Adrenal gland (tissue), 5 donors: Measurements from ENCODE around the gene CC2D1A.

Source experiments
- POLR2A ChIP-seq, 2 donors: fragments of 450-650 bp; IDR thresholded peaks; one replicate each; pipeline ENCODE4 v1.6.1; 2017; ENCODE audit warnings: antibody characterized with exemption in 2 of 2, mild to moderate bottlenecking in 2 of 2, moderate library complexity in 1 of 2
- TF ChIP-seq, protein P1 (sequence below), 6 experiments: fragments of 450-650 bp in 4 of 6; fragments of 200-600 bp in 2 of 6; sonication (generic) in 1 of 6; IDR thresholded peaks; 1 replicate in 5 of 6; 2 replicates in 1 of 6; pipeline versions ENCODE4 v1.5.1 to v1.8.0; 2016 to 2021; ENCODE audit warnings: antibody characterized with exemption in 6 of 6, mild to moderate bottlenecking in 2 of 6, moderate library complexity in 1 of 6
- donor health status: DM: no; HTN: no; CAD: no.

DNA sequence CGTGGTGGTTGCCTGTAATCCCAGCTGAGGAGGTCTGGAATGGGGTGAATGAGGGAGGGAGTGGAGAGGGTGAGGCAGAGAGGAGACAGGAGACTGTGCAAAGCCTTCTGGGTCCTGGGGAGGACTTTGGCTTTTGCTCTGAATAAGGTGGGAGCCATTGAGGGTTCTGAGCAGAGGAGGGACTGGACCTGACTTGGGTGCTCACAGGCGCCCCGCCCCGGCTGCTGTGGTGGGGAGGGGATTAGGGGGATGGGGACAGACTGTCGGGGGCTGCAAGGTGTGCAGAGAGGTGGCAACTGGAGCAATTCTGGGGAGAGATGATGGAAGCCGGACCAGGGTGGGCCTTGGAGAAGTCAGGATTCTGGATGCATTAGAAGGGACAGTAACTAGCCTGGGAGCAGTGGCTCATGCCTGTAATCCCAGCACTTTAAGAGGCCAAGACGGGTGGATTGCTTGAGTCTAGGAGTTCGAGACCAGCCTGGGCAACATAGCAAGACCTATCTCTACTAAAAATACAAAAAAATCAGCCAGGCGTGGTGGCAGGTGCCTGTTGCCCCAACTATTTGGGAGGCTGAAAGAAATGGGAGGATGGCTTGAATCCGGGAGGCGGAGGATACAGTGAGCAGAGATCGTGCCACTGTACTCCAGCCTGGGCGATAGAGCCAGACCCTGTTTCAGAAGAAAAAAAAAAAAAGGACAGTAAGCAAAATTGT is 45.2 kb upstream of the CC2D1A start:
- TF ChIP-seq, protein P1, sequence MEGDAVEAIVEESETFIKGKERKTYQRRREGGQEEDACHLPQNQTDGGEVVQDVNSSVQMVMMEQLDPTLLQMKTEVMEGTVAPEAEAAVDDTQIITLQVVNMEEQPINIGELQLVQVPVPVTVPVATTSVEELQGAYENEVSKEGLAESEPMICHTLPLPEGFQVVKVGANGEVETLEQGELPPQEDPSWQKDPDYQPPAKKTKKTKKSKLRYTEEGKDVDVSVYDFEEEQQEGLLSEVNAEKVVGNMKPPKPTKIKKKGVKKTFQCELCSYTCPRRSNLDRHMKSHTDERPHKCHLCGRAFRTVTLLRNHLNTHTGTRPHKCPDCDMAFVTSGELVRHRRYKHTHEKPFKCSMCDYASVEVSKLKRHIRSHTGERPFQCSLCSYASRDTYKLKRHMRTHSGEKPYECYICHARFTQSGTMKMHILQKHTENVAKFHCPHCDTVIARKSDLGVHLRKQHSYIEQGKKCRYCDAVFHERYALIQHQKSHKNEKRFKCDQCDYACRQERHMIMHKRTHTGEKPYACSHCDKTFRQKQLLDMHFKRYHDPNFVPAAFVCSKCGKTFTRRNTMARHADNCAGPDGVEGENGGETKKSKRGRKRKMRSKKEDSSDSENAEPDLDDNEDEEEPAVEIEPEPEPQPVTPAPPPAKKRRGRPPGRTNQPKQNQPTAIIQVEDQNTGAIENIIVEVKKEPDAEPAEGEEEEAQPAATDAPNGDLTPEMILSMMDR (IDR thresholded peaks at IDR 0.05), result no peak
- no peak for TF ChIP-seq POLR2A (IDR thresholded peaks at IDR 0.05)
